Thyroid gland (tissue), 4 donors: Measurements from ENCODE around the gene CEACAM18.

ENCODE experiments used
- CTCF ChIP-seq, 6 experiments: fragments of 200-600 bp in 3 of 6; fragments of 450-650 bp in 3 of 6; sonication (generic) in 3 of 6; IDR thresholded peaks; one replicate each; pipeline ENCODE4 v1.5.1; 2016 to 2019; ENCODE audit warnings: antibody characterized with exemption in 6 of 6, mild to moderate bottlenecking in 2 of 6, inconsistent platforms in 1 of 6, moderate library complexity in 1 of 6
- POLR2A ChIP-seq, 2 donors: fragments of 450-650 bp; IDR thresholded peaks; one replicate each; pipeline ENCODE4 v1.6.1; 2017; ENCODE audit warnings: antibody characterized with exemption in 2 of 2, mild to moderate bottlenecking in 2 of 2, moderate library complexity in 1 of 2

- TF ChIP-seq CTCF (IDR thresholded peaks at IDR 0.05) (no peak), POLR2A (IDR thresholded peaks at IDR 0.05) (no peak)
These were observed 12.3 kb downstream of the CEACAM18 start for GRCh38 chr19:51490676-51491075.
